ENCODE measurements around the gene EXOG. TPM values are rescaled to one million over a fixed set of nuclear protein-coding genes. Genes with fewer than 3 reads are reported as not detected.

Gene EXOG
- total and polyA plus RNA-seq, 10 donors: 3.9 to 20.9 (median 18.1) TPM

DNA sequence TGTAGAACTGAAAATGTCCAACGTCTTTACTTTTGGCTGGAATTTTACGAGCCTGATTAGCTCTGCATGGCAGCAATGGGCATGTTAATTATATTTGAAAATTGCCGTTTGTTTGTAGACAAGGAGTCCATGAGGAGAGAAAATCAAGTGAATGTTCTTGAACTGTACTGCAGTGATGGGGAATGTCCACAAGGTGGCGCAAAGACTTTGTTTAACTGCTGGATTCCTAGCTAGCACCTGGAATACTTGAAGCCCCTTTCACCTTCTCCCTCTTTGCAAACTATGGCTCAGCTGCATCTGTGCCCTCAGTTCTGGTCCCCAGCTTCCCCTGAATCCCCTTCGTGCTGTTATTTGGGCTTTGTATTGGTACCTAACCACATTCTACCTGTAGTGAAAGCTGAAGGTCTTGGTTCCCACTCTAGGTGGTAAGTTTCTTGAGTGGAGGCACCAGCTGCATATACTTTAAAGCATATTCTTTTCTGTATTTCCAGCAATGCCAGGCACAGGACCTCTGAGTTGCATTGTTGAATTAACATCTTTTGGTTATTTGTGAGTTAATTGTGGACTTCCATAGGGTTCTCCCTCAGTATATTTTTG is 25.3 kb downstream of the EXOG start:
- Histone ChIP-seq H3K9me3 (no peaks in the 10 kb centered on the region), H3K4me1 (peaks cover 0 to 20% (median 0%) of the 10 kb centered on the region in 6 donors), H3K4me3 (no peak overlapping the region), H3K36me3 (peaks cover 0 to 81% (median 36%) of the 10 kb centered on the region in 6 donors), H3K27me3 (replicated peaks in 1 of 7) (no peaks in the 10 kb centered on the region), H3K27ac (no peak overlapping the region)
- WGBS, 5 donors: 3 to 12% (median 4%) methylated on average over 5 of the region's 5 CpGs
- intact Hi-C loops (cut with DNase I; ENCODE audit: low total_unique reads): loop anchor here (5.0 kb wide), 1 partner anchor 131 kb away; no protein-coding TSS in a partner anchor
- no peak for DNase-seq
- no peak for TF ChIP-seq POLR2AphosphoS5 (IDR thresholded peaks at IDR 0.05)
- TF ChIP-seq, protein P1, sequence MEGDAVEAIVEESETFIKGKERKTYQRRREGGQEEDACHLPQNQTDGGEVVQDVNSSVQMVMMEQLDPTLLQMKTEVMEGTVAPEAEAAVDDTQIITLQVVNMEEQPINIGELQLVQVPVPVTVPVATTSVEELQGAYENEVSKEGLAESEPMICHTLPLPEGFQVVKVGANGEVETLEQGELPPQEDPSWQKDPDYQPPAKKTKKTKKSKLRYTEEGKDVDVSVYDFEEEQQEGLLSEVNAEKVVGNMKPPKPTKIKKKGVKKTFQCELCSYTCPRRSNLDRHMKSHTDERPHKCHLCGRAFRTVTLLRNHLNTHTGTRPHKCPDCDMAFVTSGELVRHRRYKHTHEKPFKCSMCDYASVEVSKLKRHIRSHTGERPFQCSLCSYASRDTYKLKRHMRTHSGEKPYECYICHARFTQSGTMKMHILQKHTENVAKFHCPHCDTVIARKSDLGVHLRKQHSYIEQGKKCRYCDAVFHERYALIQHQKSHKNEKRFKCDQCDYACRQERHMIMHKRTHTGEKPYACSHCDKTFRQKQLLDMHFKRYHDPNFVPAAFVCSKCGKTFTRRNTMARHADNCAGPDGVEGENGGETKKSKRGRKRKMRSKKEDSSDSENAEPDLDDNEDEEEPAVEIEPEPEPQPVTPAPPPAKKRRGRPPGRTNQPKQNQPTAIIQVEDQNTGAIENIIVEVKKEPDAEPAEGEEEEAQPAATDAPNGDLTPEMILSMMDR (IDR thresholded peaks at IDR 0.05 in 8 of 11, conservative IDR thresholded peaks at IDR 0.05 in 3 of 11): peak; percentile 69 to 90 (median 86)

DNA sequence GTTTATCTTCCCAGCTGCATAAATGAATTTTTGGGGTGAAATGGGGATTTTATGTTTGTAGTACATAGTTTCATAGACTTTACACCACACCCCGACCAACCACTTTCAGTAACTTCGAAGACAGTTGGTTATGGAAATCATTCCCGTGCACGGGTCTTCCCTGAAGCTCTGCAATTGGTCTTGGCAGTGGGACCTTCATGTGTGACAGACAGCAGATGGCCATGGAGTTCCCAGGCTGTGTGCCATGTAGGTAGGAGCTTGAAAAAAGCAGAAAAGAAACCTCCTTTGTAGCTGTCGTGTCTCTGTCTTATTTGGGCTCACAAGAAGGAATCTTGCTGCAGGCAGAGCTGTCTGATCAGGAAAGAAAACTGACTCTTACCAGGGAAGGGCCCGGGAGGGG is 25.9 kb downstream of the EXOG start:
- H3K9me3 ChIP-seq: no peaks in the 10 kb centered on the region
- H3K4me1 ChIP-seq: peaks cover 0 to 20% (median 0%) of the 10 kb centered on the region in 6 donors
- H3K4me3 ChIP-seq: no peak overlapping the region
- no peak overlapping the region for H3K27ac ChIP-seq
- no peak for DNase-seq
- TF ChIP-seq POLR2A (IDR thresholded peaks at IDR 0.05) (no peak), POLR2AphosphoS5 (IDR thresholded peaks at IDR 0.05) (no peak)
- TF ChIP-seq, protein P1 (IDR thresholded peaks at IDR 0.05 in 8 of 11, conservative IDR thresholded peaks at IDR 0.05 in 3 of 11): no peak
- H3K27me3 ChIP-seq (replicated peaks in 1 of 7): no peaks in the 10 kb centered on the region
- H3K36me3 ChIP-seq: peaks cover 0 to 81% (median 38%) of the 10 kb centered on the region in 6 donors
- intact Hi-C loops (cut with DNase I; ENCODE audit: low total_unique reads): loop anchor here (5.0 kb wide), 1 partner anchor 130 kb away; no protein-coding TSS in a partner anchor
- WGBS, 5 donors: 94 to 98% (median 96%) methylated on average over 6 of the region's 6 CpGs

DNA sequence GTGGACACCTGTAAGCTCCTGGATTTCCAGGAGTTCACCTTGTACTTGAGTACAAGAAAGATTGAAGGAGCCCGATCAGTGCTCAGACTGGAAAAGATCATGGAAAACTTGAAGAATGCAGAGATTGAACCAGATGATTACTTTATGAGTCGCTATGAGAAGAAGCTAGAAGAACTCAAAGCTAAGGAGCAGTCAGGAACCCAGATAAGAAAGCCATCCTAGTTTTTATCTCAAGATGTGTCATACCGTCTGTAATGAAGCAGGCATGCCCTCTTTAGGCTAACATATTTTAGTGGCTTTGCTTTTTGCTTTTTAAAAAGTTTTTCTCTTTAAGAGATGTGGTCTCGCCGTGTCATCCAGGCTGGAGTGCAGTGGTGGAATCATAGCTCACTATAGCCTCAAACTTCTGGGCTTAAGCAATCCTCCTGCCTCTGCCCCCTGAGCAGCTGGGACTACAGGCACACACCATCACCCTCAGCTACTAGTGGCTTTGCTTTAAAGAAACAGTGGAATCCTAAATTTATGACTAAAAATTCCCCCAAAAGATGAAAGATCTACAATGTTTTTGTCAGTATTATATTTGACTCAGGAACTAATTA is 28.1 kb downstream of the EXOG start:
- DNase-seq: no peak
- no peak overlapping the region for H3K4me3 ChIP-seq
- WGBS, 5 donors: 93 to 98% (median 96%) methylated on average over 5 of the region's 5 CpGs
- peaks cover 0 to 17% (median 0%) of the 10 kb centered on the region in 6 donors for H3K4me1 ChIP-seq
- intact Hi-C loops (cut with DNase I; ENCODE audit: low total_unique reads): loop anchor here (5.0 kb wide), 1 partner anchor 128 kb away; no protein-coding TSS in a partner anchor
- no peaks in the 10 kb centered on the region for H3K27me3 ChIP-seq (replicated peaks in 1 of 7)
- TF ChIP-seq POLR2A (IDR thresholded peaks at IDR 0.05): no peak
- no peak for TF ChIP-seq POLR2AphosphoS5 (IDR thresholded peaks at IDR 0.05)
- TF ChIP-seq, protein P1 (IDR thresholded peaks at IDR 0.05 in 8 of 11, conservative IDR thresholded peaks at IDR 0.05 in 3 of 11): no peak
- peaks cover 0 to 79% (median 46%) of the 10 kb centered on the region in 6 donors for H3K36me3 ChIP-seq
- no peaks in the 10 kb centered on the region for H3K9me3 ChIP-seq
- H3K27ac ChIP-seq: no peak overlapping the region

DNA sequence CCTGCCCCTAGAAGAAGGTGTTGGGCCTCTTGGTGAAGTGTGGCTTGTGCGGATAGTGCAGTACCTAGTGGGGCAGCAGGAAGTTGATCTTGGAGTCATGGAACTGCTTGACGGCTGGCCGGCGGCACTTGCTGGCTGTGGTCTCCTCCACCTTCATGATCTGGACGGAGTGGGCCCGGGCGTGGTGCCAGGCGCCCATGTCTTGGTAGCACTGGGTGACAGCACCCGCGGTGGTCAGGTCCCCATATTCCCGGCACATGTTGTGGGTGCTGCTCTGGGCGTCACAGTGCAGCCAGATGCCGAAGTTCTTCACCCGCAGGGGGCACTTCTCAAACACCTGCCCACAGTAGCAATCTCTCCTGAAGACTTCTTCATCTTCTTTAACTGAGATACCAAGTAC is 30.7 kb downstream of the EXOG start:
- intact Hi-C loops (cut with DNase I; ENCODE audit: low total_unique reads): no loop called here
- no peaks in the 10 kb centered on the region for H3K4me1 ChIP-seq
- no peak overlapping the region for H3K27ac ChIP-seq
- WGBS, 5 donors: 96 to 100% (median 98%) methylated on average over 11 to 14 of the region's 14 CpGs
- DNase-seq: no peak
- H3K9me3 ChIP-seq: no peaks in the 10 kb centered on the region
- TF ChIP-seq, protein P1 (IDR thresholded peaks at IDR 0.05 in 8 of 11, conservative IDR thresholded peaks at IDR 0.05 in 3 of 11): no peak
- TF ChIP-seq POLR2AphosphoS5 (IDR thresholded peaks at IDR 0.05) (no peak), POLR2A (IDR thresholded peaks at IDR 0.05) (no peak)
- H3K4me3 ChIP-seq: no peak overlapping the region
- no peaks in the 10 kb centered on the region for H3K27me3 ChIP-seq (replicated peaks in 1 of 7)
- peaks cover 0 to 93% (median 45%) of the 10 kb centered on the region in 6 donors for H3K36me3 ChIP-seq

Measured in spleen (tissue), 11 donors.